Small intestine (tissue), 7 donors: Measurements from ENCODE around the gene EXOC3. TPM values are rescaled to one million over a fixed set of nuclear protein-coding genes. Genes with fewer than 3 reads are reported as not detected.
A peak's percentile ranks its signal among the peaks of the same experiment; 100 is the strongest.

Experiments used
- DNase-seq, 2 donors: peaks; one replicate each; pipeline versions ENCODE4 v3.0.0 to v3.0.0-alpha.2; 2013
- FAIRE-seq: peaks from 2 replicates; lab custom pipeline; 2012; peaks lifted over from hg19 to GRCh38; lab: Jason Lieb, UNC
- H3K27ac ChIP-seq, 3 donors: one replicate each; pipeline ENCODE4 v1.5.1; 2013; ENCODE audit warnings: low read length in 2 of 3, mild to moderate bottlenecking in 2 of 3, control low read depth in 1 of 3, inconsistent platforms in 1 of 3, low read depth in 1 of 3, moderate library complexity in 1 of 3
- H3K27me3 ChIP-seq, 3 donors: one replicate each; pipeline ENCODE4 v1.6.1; 2013; ENCODE audit warnings: low read length in 3 of 3, inconsistent platforms in 1 of 3; ENCODE audit not compliant: control insufficient read depth in 3 of 3, insufficient read depth in 3 of 3
- H3K36me3 ChIP-seq, 3 donors: one replicate each; pipeline ENCODE4 v1.6.1; 2013; ENCODE audit warnings: low read length in 3 of 3, inconsistent platforms in 1 of 3, low read depth in 1 of 3, mild to moderate bottlenecking in 1 of 3, moderate library complexity in 1 of 3; ENCODE audit not compliant: control insufficient read depth in 3 of 3, insufficient read depth in 2 of 3
- H3K4me1 ChIP-seq, 3 donors: one replicate each; pipeline ENCODE4 v1.6.1; 2013; ENCODE audit warnings: low read length in 2 of 3, inconsistent platforms in 1 of 3, low read depth in 1 of 3, mild to moderate bottlenecking in 1 of 3, moderate library complexity in 1 of 3; ENCODE audit not compliant: control insufficient read depth in 3 of 3, insufficient read depth in 2 of 3
- H3K4me3 ChIP-seq, 3 donors: one replicate each; pipeline ENCODE4 v1.5.1; 2013; ENCODE audit warnings: low read length in 3 of 3, control low read depth in 1 of 3, inconsistent platforms in 1 of 3, low read depth in 1 of 3, mild to moderate bottlenecking in 1 of 3, moderate library complexity in 1 of 3
- H3K9me3 ChIP-seq, 2 donors: one replicate each; pipeline ENCODE4 v1.6.1; 2013; ENCODE audit warnings: low read depth in 1 of 2, low read length in 1 of 2; ENCODE audit not compliant: control insufficient read depth in 2 of 2, insufficient read depth in 1 of 2
- WGBS, 3 donors: extraction: QIAGEN DNeasy Blood & Tissue Kit; methylation state at CpG; one replicate each; pipeline ENCODE4 v1.1.7; 2013; 5-methylcytosine and 5-hydroxymethylcytosine counted together
- polyA plus RNA-seq, 4 donors: library from polyadenylated mRNA; stranded (reverse) in 3 of 4; unstranded in 1 of 4; fragments of 200-250 nt in 3 of 4; fragments of 120-200 nt in 1 of 4; gene quantifications; one replicate each; pipeline versions ENCODE4 v1.2.1 to v1.2.3, GENCODE V29; 2013
- donor health status: healthy with polysubstance abuse.
- donor health status: control.
- donor health status: control.
- donor health status: Bipolar disorder and iron deficiency.
- donor health status: healthy.

EXOC3 gene
- polyA plus RNA-seq, 4 donors = 47.2 to 85.7 (median 64.4) TPM

DNA sequence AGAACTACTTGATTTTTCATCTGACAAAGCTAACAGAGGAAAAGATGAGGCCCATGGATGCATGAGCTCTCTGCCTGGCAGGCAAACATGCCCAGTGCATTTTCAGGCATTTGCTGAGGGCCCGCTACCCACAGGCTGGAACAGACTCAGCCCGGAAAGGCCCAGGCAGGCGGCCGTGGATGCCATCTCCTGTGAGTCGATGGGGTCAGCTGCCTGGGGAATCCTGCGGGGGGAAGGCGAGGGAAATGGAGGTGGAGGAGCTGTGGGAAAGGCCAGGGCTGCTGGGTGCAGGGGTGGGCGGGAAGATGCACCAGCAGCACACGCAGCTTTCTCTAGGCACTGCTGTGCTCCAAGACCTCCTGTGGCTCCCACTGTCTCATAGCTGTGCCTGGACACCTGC, 67.5 kb downstream of the EXOC3 start:
- Histone ChIP-seq H3K27ac (no peak overlapping the region), H3K4me3 (no peak overlapping the region), H3K4me1 (peaks cover 0 to 31% (median 0%) of the 10 kb centered on the region in 3 donors), H3K27me3 (no peaks in the 10 kb centered on the region), H3K9me3 (peaks cover 0 to 9% of the 10 kb centered on the region in 2 donors), H3K36me3 (peaks cover 0 to 65% (median 4%) of the 10 kb centered on the region in 3 donors)
- no peak for DNase-seq
- WGBS, 3 donors = 82 to 88% (median 85%) methylated on average over 7 to 9 of the region's 9 CpGs
- FAIRE-seq = no peak

DNA sequence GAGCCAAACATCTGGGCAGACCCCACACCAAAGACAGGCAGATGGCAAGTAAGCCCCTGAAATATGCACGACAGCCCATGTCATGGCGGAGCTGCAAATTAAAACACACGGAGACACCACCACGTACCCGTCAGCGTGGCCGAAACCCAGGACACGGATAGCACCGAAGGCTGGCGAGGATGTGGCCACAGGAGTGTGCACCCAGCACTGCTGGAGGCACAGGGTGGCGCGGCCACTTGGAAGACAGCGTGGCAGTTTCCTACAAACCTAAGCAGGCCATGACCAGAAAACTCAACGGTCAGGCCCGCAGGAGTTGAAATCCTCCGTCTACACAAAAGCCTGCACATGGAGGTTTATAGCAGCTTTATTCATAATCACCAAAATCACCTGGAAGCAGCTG, 68.5 kb downstream of the EXOC3 start:
- Histone ChIP-seq H3K4me3 (no peak overlapping the region), H3K27ac (no peak overlapping the region), H3K9me3 (peaks cover 0 to 9% of the 10 kb centered on the region in 2 donors), H3K4me1 (peaks cover 0 to 34% (median 0%) of the 10 kb centered on the region in 3 donors), H3K27me3 (no peaks in the 10 kb centered on the region), H3K36me3 (peaks cover 0 to 72% (median 4%) of the 10 kb centered on the region in 3 donors)
- DNase-seq = no peak
- WGBS, 3 donors = 91 to 95% (median 91%) methylated on average over 16 of the region's 16 CpGs
- no peak for FAIRE-seq

DNA sequence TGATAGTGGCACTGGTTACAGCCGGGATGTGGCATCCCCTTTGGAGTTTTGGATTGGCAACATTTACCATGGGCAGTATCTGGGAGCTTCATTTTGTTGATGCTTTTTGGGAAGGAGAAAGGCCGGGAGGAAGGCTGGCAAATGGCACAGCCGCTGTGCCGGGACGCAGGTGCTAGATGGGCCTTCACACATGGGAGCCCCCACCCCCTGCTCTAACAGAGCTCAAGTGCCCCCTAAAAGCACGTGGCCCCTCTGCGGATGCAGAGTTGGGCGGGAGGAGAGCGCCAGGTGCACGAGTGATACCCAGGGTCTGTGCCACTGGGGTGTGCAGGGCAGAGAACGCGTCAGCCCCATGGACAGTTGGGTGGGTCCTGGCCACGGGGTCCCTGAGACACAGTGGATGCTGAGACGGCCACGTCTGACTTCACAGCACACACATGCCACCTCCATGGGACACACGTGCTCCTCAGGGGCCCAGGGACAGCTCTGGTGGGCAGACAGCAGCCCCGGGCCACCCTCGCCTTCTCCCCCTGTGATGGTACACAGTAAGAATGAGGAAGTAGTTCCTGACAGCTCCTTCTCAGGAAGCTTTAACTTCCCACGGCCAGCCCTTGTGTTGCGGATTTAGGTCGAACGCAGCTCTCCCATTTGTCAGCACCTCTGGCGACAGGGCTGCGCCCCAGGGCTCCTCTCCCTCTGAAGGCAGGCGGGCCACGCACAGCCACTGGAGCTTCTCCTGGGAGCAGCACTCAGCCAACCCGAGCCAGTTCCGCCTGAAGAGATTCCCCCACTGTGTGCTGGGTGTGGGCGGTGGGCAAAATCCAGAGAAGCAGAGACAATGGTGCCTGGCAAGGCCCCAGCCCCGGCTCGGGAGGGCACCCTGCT, 70.5 kb downstream of the EXOC3 start:
- FAIRE-seq (no peak), DNase-seq (no peak)
- H3K4me1 ChIP-seq = peaks cover 0 to 43% (median 2%) of the 10 kb centered on the region in 3 donors
- no peaks in the 10 kb centered on the region for H3K9me3 ChIP-seq
- peaks cover 0 to 73% (median 4%) of the 10 kb centered on the region in 3 donors for H3K36me3 ChIP-seq
- peaks cover 0 to 5% (median 0%) of the 10 kb centered on the region in 3 donors for H3K27me3 ChIP-seq
- H3K4me3 ChIP-seq = no peak overlapping the region
- peak overlapping the region in 1 of 3 donors; percentile 83 for H3K27ac ChIP-seq
- 67 to 80% (median 67%) methylated on average over 30 to 31 of the region's 31 CpGs for WGBS, 3 donors

DNA sequence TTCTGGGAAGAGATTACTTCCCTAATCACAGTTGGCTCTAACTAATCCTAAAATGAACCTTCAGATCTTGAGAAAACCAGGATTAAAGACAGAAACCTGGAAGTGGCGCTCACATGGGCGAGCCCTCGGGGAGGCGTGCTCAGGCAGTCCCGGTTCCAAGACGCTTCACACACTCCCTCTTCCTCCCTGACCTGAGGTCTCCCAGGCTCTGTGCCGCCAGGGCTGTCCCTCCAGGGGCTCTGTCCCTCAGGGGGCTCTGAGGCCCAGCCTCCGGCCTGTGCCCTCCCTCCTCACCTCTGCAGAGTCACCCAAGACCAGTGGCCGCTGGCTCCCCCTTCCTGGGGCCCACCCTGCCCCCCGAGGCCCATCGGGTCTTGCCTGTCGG, 71.1 kb downstream of the EXOC3 start:
- H3K27ac ChIP-seq = peak overlapping the region; percentile 63 to 83 (median 66)
- FAIRE-seq (no peak), DNase-seq (no peak)
- peaks cover 0 to 68% (median 4%) of the 10 kb centered on the region in 3 donors for H3K36me3 ChIP-seq
- H3K27me3 ChIP-seq = peaks cover 0 to 5% (median 0%) of the 10 kb centered on the region in 3 donors
- peak overlapping the region in 2 of 3 donors; percentile 8 to 33 for H3K4me3 ChIP-seq
- H3K9me3 ChIP-seq = no peaks in the 10 kb centered on the region
- peaks cover 0 to 46% (median 2%) of the 10 kb centered on the region in 3 donors for H3K4me1 ChIP-seq
- WGBS, 3 donors = 51 to 69% (median 68%) methylated on average over 12 of the region's 12 CpGs

DNA sequence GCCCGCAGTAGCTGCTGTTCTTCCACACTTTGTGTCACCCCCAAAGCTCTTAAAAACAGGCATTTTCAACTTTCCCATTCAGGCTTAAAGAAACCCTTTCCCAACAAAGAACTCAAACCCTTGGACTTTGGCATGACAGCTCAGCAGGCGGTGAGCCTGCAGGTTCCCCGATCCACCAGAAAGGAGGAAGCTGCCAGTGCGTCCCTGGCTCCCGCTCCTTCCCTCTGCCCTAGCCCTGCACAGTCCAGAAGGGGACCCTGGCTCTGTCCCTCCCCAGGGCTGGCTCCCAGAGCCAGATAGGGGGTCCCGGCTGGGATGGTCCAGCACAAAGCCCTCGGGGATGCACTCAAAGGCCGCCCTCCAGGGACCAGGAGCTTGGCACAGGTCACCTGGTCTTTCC, 71.7 kb downstream of the EXOC3 start:
- no peak for FAIRE-seq
- H3K27me3 ChIP-seq = peaks cover 0 to 5% (median 0%) of the 10 kb centered on the region in 3 donors

DNA sequence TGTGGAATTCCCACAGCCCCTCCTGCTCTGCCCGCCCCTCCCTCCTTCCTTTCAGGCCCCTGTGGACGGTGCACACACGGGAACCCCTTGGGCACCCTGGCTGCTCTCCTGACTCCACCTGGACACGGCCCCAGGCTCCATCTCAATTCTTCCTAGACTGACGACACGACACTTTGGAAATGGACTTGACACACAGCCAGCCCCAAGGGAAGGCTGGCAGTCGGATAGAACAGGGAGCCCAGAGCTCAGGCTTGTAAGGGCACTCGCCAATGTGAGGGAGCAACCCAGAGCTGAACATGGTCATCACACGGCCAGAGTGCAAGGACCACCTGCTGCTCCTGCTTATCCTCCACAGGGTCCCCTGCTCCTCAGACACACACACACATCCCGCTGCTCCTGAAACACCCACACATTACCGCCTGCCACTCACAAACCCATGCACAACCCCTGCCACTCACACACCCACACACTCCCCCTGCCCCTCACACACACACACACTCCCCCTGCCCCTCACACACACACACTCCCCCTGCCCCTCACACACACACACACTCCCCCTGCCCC, 72.4 kb downstream of the EXOC3 start:
- H3K27me3 ChIP-seq = peaks cover 0 to 5% (median 0%) of the 10 kb centered on the region in 3 donors
- DNase-seq = peak in 1 of 2 donors; percentile 53

More for the DNA sequence above, 71.7 kb downstream of the EXOC3 start:
- no peaks in the 10 kb centered on the region for H3K9me3 ChIP-seq
- DNase-seq = peak; percentile 85 to 89
- peaks cover 0 to 52% (median 2%) of the 10 kb centered on the region in 3 donors for H3K4me1 ChIP-seq
- WGBS, 3 donors = 22 to 58% (median 30%) methylated on average over 8 of the region's 8 CpGs
- H3K4me3 ChIP-seq = peak overlapping the region in 2 of 3 donors; percentile 17 to 33
- peak overlapping the region; percentile 63 to 83 (median 78) for H3K27ac ChIP-seq
- peaks cover 0 to 71% (median 4%) of the 10 kb centered on the region in 3 donors for H3K36me3 ChIP-seq

DNA sequence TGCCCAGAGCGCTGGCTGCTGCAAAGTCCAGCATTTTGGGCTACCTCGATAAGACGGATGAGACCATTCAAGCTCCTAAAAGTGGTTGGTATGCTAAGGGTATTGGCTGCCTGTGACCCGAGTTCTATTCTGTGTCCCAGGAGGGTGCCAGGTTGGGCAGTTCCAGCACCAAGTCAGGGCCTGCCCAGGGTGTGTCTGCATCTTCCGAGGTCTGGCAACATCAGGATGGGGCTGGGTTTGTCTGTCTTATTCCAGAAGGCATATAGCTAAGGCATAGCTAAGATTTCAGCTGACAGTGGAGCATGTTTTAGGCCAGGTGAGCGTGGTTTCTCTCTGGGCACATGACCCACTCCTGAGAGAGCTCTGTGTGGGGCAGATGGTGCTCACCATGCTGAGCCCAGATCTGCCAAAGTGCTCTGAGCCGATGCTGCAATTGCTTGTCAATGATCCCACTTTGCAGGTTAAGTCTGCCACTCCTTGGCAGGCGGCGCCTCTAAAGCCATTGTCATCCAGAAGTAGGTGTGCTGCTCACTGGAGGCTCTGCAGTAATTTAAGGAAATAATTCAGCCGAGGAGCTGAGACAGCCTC, 73.5 kb downstream of the EXOC3 start:
- DNase-seq (no peak), FAIRE-seq (no peak)
- no peak overlapping the region for H3K27ac ChIP-seq
- no peaks in the 10 kb centered on the region for H3K9me3 ChIP-seq
- peaks cover 0 to 69% (median 6%) of the 10 kb centered on the region in 3 donors for H3K4me1 ChIP-seq
- 83 to 87% (median 84%) methylated on average over 10 of the region's 10 CpGs for WGBS, 3 donors
- H3K27me3 ChIP-seq = peaks cover 0 to 5% (median 2%) of the 10 kb centered on the region in 3 donors
- peaks cover 0 to 70% (median 3%) of the 10 kb centered on the region in 3 donors for H3K36me3 ChIP-seq
- H3K4me3 ChIP-seq = no peak overlapping the region

More for the DNA sequence above, 72.4 kb downstream of the EXOC3 start:
- peak overlapping the region; percentile 63 to 83 (median 78) for H3K27ac ChIP-seq
- 36 to 38% (median 37%) methylated on average over 10 to 11 of the region's 11 CpGs for WGBS, 3 donors
- no peak for FAIRE-seq
- peak overlapping the region in 1 of 3 donors; percentile 17 for H3K4me3 ChIP-seq
- peaks cover 0 to 59% (median 2%) of the 10 kb centered on the region in 3 donors for H3K4me1 ChIP-seq
- peaks cover 0 to 70% (median 4%) of the 10 kb centered on the region in 3 donors for H3K36me3 ChIP-seq
- no peaks in the 10 kb centered on the region for H3K9me3 ChIP-seq
